ENCODE results near the gene B4GALT1.

B4GALT1 gene

DNA sequence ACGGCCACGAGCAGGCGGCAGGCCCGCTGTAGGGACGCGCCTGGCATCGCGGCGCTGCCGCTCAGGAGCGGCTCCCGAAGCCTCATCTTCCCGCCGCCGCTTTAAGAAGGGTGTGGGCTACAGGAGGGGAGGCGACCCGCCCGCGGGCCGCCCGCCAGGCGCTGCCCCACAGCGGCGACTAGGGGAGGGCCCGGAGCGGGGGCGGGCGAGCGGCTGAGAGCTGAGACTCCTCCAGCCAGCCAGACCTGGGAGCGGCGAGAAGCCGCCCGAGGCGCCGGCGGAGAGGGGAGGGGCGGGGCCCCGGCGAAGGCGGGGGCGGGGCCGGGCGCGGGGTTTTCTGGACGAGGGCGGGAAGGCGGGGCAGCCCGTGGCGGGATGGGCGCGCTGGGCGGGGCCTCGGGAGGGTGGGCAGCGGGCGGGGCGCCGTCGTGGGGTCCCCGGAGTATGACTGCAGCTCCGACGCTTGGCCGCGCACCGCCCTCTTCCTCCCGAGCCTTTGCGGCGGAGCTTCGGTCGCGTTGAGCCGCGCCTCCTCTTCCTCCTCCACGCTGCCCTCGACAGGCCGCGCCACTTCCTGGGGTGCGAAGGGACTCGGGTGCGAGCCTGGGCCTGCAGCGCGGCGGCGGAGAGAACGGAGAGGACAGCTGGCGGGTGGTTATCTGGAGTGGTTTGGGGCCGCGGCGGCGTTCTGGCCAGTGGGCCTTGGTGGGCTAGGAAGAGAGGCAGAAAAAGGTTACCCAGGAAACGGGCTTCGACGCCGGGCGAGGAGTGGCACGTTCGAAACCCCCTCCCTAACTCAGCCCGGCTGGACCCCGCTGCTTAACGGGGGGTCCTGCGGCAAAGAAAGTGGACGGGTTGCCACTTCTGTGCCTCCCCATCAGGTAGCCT, at the start of gene B4GALT1:
TSS of gene B4GALT1 (minus strand) at position 253 of the 888 bp plus-strand sequence. CDS start at position 86, 167 bp downstream.
- DNase-seq = peak in 56 of 58 donors; percentile 26 to 86 (median 80)

DNA sequence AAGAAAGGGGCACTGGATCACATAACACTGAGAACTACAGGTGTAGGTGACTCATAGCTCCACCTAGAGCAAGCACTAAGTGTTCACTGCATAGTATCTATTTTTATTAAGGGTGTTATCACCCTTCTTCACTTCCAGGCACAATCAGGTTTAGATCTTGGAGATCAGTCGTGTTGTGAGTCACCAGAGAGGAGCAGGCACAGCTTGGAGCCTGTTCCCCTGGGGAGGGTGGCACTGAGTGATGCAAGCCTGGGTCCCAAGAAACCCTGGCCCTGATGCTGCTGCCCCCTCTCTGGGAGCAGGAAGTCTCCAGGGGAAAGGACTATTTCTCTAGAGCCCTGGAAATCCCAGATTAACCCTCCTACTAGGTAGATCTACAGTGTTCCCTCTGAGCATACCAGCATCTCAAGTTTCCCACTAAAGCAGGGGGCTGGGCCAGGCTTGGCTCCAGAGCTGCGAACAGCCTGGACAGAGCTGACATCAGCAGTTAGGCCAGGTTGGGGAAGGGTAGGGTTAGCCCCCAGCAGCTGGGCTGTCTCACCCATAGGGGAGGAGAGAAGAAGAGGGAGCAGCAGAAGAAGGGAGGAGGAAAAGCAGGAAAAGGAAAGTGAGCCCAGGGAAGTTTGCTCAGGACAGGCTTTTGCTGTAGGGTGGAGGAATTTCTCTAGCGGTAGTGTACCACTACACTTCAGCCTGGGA, 44.7 kb upstream of the B4GALT1 start:
- DNase-seq = no peak

DNA sequence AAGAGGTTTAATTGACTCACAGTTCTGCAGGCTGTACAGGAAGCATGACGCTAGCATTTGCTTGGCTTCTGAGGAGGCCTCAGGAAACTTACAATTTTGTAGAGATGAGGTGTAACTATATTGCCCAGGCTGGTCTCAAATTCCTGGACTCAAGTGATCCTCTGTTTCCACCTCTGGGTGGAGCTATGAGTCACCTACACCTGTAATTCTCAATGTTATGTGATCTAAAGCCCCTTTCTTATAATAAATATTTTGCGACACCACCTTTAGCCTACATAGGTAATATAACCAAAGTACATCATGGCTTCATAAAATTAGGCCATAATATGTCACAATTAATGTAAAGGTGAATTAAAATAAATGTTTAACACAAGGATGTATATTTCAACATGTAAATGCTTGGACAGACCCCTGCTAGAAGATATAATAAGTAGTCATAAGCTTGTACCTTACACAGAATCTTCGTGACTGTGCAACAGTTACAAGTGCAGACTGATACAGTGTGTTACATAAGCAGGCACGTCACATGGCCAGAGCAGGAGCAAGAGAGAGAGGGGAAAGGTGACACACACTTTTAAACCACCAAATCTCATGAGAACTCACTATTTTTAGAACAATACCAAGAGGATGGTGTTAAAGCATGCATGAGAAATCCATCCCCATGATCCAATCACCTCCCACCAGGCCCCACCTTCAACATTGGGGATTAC, 43.0 kb upstream of the B4GALT1 start:
- DNase-seq = no peak

- no peak for DNase-seq
Measured at GRCh38 chr9:33209394-33209793, 42.3 kb upstream of the B4GALT1 start.

DNA sequence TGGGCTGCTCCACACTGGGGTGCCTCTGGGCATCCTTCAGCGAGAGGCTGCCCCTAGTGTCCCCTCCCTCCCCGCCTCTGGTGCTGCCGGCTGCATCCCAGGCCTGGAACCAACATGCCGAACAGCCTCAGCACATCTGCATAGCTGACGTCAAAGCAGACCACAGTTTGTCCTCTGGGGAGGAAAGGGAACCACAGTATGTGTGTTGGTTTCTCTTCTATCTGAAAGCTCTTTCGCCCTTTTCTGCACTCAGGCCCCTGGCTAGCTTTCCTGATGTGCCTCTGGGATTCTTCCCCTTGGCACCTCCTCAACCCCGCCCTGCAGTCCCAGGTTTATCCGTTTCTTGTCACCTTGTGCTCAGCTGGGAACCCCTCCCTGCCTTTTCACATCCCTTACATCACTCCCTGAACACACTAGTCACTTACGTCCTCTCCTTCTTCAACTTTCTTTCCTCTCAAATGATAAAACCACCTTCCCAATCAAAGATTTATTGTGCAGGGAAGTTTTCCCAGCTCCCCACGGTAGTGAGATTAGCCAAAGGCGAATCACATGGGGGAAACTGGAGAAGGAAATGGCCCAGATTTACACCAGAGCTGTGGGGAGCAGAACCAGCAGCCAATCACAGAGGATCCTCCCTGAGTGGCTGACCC, 35.5 kb upstream of the B4GALT1 start:
- peak in 6 of 58 donors; percentile 3 to 22 (median 14) for DNase-seq

- DNase-seq = no peak
Measured at GRCh38 chr9:33202018-33202417, 34.9 kb upstream of the B4GALT1 start.

DNA sequence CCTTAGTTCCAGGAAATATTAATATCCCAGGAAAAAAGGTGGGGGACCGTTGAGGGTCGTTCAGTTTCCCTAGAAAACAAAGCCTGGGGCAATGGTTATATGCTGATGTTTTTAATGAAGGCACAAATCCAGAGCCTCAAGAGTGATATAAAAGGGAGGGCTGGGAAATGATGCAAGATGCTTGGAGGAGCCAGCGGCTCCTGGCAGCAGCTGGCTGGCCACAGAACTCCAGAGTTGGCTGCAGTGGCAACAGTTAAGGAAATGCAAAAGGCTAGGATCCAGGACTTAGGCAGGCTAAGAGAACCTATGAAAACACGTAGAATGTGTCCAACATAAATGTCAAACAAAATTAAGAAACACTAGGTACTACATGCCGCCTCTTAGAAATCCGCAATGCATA, 31.0 kb upstream of the B4GALT1 start:
- peak in 11 of 58 donors; percentile 1 to 41 (median 19) for DNase-seq

DNA sequence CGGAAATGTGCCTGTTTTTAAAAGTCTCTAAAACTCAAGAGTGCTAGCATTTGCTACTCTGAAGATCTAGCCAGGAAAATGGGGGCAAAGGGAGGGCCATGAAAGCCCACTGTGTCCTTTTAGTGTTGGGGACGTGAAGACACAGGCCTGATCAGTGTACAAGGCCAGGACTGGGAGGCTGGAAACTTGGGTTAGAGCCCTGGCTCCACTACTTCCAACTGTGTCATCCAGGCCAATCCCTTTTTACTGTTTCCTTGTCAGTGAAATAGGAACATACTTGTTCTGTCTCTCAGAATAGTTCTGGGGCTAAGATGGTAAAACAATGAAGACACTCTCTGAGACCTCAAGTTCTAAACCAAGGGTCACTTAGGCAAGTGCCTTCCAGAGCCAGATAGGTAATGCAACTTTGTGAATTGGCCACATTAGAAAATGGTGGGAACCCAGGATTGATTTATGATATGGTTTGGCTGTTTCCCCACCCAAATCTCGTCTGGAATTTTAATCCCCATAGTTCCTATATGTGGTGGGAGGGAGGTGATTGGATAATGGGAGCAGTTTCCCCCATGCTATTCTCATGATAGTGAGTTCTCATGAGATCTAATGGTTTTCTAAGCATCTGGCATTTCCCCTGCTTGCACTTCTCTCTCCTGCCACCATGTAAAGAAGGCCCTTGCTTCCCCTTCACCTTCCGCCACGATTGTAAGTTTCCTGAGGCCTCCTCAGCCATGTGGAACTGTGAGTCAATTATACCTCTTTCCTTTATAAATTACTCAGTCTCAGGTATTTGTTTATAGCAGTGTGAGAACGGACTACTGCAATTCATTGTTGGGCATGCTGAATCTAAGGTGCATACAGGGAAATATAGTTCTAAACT, 30.4 kb upstream of the B4GALT1 start:
- DNase-seq = peak in 1 of 58 donors; percentile 4

GRCh38 chr9:33196736-33197135, 29.6 kb upstream of the B4GALT1 start:
- DNase-seq = no peak

DNA sequence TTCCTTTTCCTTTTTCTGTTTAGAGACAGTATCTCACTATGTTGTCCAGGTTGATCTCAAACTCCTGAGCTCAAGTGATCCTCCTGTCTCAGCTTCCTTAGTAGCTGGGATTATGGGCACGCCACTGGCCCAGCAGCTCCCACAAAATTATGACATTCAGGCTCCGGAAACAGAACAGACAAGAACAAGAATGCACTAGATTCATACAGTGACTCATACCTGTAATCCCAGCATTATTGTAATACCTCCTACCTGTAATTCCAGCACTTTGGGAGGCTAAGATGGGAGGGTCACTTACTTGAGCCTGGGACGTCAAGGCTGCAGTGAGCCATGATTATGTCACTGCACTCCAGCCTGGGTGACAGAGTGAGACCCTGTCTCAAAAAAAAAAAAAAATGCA, 26.7 kb upstream of the B4GALT1 start:
- DNase-seq = no peak

DNA sequence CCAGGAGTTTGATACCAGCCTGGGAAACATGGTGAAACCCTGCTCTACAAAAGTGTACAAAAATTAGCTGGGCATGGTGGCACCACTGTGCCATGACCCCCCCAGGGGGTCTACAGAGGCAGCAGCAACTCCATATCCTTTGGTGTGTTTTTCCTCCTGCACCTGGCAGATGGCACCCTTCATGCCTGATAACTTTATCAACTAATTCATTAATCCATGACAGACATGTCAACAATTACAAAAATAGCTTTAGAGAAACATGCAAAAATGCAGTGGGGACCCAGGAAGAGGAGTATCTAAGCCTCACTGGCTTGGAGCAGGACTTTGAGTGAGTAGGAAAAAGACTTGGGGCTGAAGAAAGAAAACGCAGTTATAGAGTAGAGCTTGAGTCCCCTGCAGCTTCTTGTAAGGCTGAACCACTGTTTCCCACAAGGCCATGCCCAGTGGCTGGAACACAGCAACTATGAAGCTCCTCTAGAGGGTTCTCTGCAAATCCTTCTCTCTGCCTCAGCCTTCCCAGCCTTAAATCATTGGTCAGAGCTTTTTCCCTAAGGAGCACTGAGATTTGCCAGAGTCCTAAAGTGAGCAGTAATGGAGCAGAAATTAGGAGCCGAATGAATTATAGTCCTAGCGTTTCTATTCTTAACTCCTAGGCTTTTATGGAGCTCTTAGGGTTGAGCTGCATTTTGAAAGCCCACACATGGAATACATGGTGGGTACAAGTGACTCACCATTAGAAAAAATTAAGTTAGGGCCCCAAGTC, 25.5 kb upstream of the B4GALT1 start:
- DNase-seq = no peak

DNA sequence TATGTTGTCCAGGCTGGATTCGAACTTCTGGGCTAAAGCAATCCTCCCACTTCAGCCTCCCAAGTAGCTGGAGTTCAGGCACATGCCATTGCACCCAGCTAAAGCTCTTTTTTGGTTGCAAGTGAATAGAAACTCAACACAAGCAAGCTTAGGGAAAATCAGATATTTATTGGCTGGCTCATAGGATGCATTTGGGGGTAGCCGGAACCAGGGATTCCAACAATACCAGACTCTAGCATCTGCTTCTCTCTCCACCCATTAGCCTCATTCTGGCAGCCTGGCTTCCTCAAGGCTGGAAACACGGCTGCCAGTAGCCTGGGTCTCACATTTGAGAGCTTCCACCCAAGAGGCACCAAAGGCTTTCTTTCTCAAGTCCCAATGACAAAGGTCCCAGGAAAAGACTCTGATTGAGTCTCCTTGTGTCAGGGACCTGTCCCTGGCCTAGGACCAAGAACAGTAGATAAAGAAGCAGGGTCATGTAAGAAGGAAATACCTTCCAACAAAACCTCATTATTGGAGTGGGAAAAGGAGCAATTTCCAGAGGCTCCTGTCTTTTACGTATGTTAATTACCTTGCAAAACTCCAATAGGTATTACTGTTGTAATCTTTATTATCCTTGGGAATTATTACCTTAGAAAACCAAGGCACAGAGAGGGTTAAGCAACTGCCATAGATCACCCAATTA, 23.0 kb upstream of the B4GALT1 start:
- no peak for DNase-seq

DNA sequence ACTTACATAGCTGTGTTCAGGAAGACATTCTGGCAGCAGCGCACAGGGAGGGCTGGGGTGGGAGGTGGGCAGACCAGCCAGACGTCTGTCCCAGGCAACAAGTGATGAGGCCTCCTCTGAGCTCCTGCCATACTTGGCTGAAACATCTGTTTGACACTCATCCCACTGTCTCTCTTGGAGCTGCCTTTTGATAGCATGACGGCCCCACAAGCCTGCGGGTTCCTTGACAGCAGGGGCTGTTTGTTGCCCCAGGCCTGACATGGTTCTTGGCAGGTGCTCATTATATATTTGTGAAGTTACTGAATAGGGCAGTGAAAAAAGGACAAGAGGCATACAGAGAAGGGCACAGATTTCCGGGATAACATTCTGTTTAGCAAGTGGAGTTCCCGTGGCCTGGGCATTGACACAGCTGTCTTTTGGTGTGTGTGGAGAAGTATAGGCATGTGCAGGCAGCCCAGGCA, 22.2 kb upstream of the B4GALT1 start:
- DNase-seq = no peak

DNA sequence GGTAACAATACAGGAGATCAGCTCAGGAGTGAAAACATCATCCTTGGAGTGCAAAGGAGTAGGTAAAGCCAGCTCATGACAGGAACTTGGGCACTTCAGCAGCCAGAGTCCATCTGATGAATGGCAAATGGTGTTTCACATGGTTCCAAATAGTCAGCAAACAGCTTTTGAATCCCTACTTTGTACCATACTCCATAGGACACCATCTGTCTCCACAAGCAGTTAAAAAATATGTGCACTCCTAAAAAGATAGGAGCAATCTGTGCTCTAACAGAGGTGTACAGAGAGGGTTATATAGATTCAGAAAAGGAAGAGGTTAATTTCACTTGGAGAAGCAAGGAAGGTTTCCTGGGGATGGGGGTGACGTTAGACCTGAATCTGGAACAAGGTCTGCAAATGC, 21.6 kb upstream of the B4GALT1 start:
- no peak for DNase-seq

GRCh38 chr9:33187519-33188218, 20.5 kb upstream of the B4GALT1 start:
- peak in 5 of 58 donors; percentile 7 to 30 (median 11) for DNase-seq

DNA sequence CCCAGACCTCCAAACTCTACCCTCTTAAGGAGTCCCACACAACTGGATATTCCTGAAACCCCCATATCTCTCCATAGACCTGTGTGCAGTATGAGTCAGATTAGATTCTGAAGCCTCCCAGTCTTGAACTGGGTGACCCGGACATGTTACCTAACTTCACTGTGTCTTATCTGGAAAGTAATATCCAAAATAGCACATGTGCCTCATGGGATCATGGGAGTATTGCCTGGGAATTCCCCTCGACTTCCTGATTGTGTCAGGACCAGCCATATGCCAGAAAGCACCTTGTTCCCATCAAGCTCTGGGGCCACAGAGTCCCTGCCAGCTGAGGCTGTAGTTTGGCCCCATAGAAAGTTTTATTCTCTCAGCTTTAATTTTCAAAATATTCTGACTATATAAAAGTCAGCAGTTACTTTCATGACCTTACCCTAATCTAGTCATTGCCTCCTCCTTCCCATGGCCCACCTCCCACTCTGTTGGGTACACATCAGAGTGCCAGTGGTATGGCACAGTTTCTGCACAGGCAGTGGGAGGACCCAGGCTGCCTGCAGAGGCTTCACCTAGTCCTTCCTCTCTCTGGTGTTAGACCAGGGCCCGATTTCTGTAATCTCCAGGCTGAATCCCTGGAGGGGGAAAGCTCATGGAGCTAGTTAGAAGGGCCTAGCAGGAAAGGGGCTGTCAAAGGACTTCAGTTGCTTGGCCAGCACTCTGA, 19.5 kb upstream of the B4GALT1 start:
- no peak for DNase-seq

DNA sequence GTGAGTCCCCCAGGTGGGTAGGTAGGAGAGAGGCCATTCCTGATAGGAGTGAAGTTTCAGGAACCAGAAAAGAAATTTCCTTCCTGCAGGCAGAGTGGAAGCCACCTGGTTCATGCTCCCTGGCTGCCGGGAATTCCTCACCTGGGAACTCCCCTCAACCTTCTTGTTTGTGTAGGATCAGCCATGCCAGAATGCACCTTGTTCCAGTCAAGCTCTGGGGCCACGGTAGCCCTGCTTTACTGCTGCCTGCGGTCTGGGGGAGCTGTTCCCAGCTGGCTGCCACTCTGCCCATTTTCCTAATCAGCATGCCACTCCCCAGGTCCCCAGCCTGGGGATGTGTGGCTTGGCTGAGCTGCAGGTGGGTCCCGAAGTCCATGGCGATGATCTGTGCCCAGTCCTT, 18.7 kb upstream of the B4GALT1 start:
- DNase-seq = no peak

All from anterior cingulate cortex (tissue), 58 donors.